Mucosa of descending colon (tissue), 3 donors: Measurements from ENCODE around the gene VPS13D. TPM values are rescaled to one million over a fixed set of nuclear protein-coding genes. Genes with fewer than 3 reads are reported as not detected.

Experiments
- ATAC-seq: fragments of 200-7000 bp; cut with Tn5 transposase; one replicate; pipeline ENCODE4 v1.9.1; 2020; ENCODE audit warnings: mild to moderate bottlenecking, moderate library complexity
- DNase-seq, 3 donors: peaks; one replicate each; pipeline ENCODE4 v3.0.0-alpha.2; 2020
- H3K36me3 ChIP-seq: fragments of 200-600 bp; one replicate; pipeline ENCODE4 v1.8.0; 2021; ENCODE audit warnings: low read depth, mild to moderate bottlenecking
- H3K4me1 ChIP-seq: fragments of 200-600 bp; one replicate; pipeline ENCODE4 v1.8.0; 2021; ENCODE audit warnings: low read depth, mild to moderate bottlenecking
- H3K4me3 ChIP-seq: fragments of 200-600 bp; one replicate; pipeline ENCODE4 v1.8.0; 2021; ENCODE audit warnings: mild to moderate bottlenecking
- H3K9me3 ChIP-seq: fragments of 200-600 bp; one replicate; pipeline ENCODE4 v1.8.0; 2021; ENCODE audit warnings: mild to moderate bottlenecking
- intact Hi-C, 2 donors: fragments of 100-400 bp; cut with DNase I in 1 of 2; cut with micrococcal nuclease in 1 of 2; formaldehyde crosslinking; loops; one replicate each; pipeline versions ENCODE4 v1.11.0 to v1.11.1; 2022; cut with DNase I, micrococcal nuclease
- total RNA-seq, 3 donors: library from RNA; stranded (reverse); fragmentation: NEBNext Ultra II Directional in 2 of 3; extraction: Animal tissue kit (Norgen Biotek cat#: 25700) in 2 of 3; gene quantifications; one replicate each; pipeline versions ENCODE4 v1.2.1 to v1.2.4, GENCODE V29; 2021 to 2023
- TF ChIP-seq, protein P1 (sequence below): fragments of 200-600 bp; IDR thresholded peaks from one replicate; pipeline ENCODE4 v1.8.0; 2022; ENCODE audit warnings: antibody characterized with exemption, mild to moderate bottlenecking
- donor health status: DM: no; HTN: no; CAD: no; lungs with moderate emphysema.
- donor health status: DM: no; HTN: no; CAD: no.
- donor health status: DM: no; HTN: yes; CAD: no.

Gene VPS13D
- total RNA-seq, 3 donors from 2014 or later = 70.1 to 96.6 (median 96.6) TPM

DNA sequence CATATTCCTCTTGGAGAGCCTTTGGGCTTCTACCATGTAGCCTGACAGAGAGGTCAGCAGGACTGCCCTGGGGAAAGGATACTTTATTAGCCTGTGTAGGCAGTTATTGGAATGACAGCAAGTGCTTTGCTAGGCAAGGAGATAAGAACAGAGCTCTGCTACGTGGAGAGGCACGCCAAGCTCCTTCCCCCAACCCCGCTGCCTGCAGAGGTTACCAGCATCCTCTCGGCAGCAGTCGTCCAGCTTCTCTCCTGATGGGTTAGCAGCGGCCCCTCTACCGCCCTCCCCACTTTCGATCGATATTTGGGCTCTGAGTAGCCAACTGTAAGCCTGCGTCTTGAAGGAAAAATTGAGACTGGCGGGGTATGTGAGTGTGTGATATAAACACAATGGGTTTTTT lies 265.9 kb downstream of the VPS13D start:
- TF ChIP-seq, protein P1, sequence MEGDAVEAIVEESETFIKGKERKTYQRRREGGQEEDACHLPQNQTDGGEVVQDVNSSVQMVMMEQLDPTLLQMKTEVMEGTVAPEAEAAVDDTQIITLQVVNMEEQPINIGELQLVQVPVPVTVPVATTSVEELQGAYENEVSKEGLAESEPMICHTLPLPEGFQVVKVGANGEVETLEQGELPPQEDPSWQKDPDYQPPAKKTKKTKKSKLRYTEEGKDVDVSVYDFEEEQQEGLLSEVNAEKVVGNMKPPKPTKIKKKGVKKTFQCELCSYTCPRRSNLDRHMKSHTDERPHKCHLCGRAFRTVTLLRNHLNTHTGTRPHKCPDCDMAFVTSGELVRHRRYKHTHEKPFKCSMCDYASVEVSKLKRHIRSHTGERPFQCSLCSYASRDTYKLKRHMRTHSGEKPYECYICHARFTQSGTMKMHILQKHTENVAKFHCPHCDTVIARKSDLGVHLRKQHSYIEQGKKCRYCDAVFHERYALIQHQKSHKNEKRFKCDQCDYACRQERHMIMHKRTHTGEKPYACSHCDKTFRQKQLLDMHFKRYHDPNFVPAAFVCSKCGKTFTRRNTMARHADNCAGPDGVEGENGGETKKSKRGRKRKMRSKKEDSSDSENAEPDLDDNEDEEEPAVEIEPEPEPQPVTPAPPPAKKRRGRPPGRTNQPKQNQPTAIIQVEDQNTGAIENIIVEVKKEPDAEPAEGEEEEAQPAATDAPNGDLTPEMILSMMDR = no peak
- intact Hi-C loops = no loop called here
- no peak for ATAC-seq
- Histone ChIP-seq H3K4me3 (no peak overlapping the region), H3K4me1 (no peaks in the 10 kb centered on the region), H3K9me3 (no peaks in the 10 kb centered on the region), H3K36me3 (no peaks in the 10 kb centered on the region)
- no peak for DNase-seq

DNA sequence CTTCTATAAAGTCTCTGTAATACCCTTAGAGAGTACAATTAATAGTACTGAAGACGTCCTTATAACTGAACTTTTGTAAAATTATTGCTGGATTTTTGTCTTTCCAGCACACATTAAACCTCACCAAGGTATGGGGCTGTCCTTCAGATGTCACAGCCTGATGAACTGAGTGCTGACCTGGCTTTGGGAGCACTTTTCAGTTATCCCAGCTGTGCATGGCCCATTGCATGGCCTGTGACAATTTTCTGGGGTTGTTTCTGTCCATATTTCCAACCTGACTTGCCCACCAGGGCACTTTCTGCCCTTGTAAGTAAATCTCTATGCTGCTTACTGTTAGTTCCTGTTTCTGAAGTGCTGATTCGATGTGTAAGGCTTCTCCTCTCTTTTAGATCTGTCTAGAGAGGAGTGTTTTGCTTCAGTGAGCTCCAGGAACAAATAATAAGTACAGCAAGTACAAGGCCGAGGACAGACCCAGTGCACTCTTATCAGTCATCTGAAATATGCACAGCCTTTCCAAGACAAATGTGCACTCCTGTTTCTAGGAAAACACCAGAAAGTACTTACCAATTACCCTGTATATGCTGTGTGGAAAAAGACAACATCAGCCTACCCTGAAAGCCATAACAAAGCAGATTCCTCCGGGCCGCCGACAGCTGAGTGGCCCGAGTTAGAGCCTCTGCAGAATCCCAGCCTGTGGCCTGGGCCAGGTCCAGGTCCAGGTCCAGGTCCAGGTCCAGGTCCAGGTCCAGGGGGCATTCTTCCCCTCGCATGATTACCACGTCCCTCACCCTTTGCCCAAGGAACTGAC lies 266.5 kb downstream of the VPS13D start:
- ATAC-seq (peak; percentile 31), DNase-seq (no peak)
- no peaks in the 10 kb centered on the region for H3K4me1 ChIP-seq
- H3K9me3 ChIP-seq = no peaks in the 10 kb centered on the region
- intact Hi-C loops = no loop called here
- H3K36me3 ChIP-seq = no peaks in the 10 kb centered on the region
- TF ChIP-seq, protein P1 = no peak
- H3K4me3 ChIP-seq = no peak overlapping the region

DNA sequence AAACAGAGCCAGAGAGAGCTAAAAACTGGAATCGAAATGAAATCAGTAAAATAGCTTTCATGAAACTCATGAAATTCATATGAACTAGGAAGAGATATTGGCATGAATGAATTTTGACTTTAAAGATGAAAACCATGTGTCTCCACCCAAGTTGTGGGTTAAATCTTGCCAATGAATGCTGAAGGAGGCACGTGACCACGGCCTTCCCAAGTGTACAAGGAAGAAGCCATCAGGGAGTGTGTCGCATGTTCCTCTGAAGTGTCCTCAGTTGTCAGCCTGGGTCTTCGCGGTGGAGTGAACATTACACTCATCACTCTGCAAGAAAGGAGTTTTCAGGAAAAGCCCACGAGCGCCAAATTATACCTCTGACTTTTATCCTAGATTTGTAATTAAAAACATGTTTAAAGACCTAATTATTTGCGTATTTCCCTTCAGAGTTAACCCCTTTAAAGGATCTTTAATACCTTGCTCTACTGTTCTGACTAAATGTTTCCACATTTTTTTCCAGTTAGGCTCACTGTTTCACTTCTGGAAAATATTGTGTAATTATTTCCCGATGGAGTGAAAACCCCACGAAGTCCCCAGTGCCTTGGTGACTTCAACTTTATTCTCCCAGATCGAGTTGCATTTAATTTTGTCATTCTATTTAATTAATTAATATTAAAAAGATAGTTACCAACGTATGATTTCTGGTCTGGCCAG lies 269.9 kb downstream of the VPS13D start:
- Histone ChIP-seq H3K4me3 (no peak overlapping the region), H3K36me3 (no peaks in the 10 kb centered on the region), H3K9me3 (no peaks in the 10 kb centered on the region), H3K4me1 (no peaks in the 10 kb centered on the region)
- intact Hi-C loops = no loop called here
- ATAC-seq (no peak), DNase-seq (no peak)
- TF ChIP-seq, protein P1 = no peak

DNA sequence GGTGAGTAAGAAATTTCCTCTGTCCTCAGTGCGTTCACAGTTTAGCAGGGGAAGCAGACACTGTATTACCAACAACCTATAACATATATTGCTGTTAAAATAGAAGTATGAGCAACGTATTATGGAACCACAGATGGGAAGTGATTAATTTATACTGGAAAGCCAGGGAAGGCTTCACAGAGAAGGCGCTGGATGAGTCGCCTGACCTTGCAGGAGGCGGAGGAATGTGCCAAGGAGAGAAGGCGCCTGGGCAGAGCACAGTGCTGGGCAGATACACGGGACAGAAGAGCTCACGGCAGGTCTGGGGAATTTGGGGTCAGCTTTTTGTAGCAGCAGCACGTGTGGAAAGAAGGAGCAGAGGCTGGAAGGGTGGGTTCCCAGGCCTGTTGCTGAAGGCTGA lies 271.8 kb downstream of the VPS13D start:
- ATAC-seq (no peak), DNase-seq (no peak)
- intact Hi-C loops = no loop called here
- TF ChIP-seq, protein P1 = no peak
- no peaks in the 10 kb centered on the region for H3K9me3 ChIP-seq
- H3K36me3 ChIP-seq = no peaks in the 10 kb centered on the region
- no peak overlapping the region for H3K4me3 ChIP-seq
- no peaks in the 10 kb centered on the region for H3K4me1 ChIP-seq

DNA sequence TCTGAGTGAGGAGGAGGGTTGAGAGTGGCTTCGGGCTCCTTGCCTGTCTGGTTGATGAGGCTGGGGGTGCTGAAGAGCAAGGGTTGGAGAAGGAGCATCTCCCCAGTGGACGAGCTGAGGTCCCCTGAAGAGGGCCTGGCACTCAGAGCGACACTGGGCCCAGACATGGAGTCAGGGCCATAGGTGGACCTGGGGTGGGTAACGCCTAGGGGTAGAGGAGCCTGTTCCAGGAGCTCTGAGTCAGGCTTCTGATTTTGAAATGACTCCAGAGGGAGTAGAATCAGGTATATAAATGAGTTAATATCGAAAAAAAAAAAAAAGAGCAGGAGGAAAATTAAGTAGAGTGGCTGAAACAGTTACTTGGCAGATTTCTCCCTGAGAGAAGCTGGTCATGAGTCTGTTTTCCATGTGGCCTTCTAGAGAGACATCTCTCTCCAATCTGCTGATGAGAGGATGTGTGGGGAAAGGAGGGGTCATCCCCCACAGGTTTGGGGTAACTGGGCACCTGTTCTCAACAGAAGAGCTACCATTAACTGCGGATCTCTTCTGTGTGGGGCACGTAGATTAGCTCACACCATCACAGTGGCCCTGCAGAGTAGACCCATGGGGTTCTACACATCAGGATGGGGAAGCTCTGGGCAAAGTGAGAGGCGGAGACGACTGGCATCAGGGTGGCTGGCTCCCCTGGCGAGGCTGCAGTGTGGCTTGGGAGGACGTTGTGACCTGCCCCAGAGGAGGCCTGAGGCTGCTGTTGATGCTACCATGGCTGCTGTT lies 272.7 kb downstream of the VPS13D start:
- H3K9me3 ChIP-seq = no peaks in the 10 kb centered on the region
- H3K36me3 ChIP-seq = no peaks in the 10 kb centered on the region
- H3K4me3 ChIP-seq = no peak overlapping the region
- intact Hi-C loops = no loop called here
- TF ChIP-seq, protein P1 = no peak
- H3K4me1 ChIP-seq = no peaks in the 10 kb centered on the region
- no peak for ATAC-seq
- DNase-seq = no peak
